GM12878 (cell line): Measurements from ENCODE around the gene DEK. TPM values are rescaled to one million over a fixed set of nuclear protein-coding genes. Genes with fewer than 3 reads are reported as not detected.
"Not testable (repeated sequence)": the region's sequence is repeated elsewhere in the genome, so short reads cannot be mapped to it uniquely, and the experiment has no call there.

Experiments
- ATAC-seq: fragments of 200-7000 bp; cut with Tn5 transposase; 3 replicates; pipeline ENCODE4 v1.9.1; 2020; ENCODE audit warnings: mild to moderate bottlenecking, moderate library complexity
- BruUV-seq: library from RNA; stranded (reverse); fragments of 400-500 nt; replicated peaks from 2 replicates; lab custom pipeline; 2021; lab: Mats Ljungman, UMichigan
- CTCF ChIA-PET: fragments of 300-600 bp; sonication (Branson Sonifier 250); formaldehyde crosslinking; extraction: SDS; loops from one replicate; lab custom pipeline; 2021; ENCODE audit warnings: inconsistent platforms; lab: Yijun Ruan, JAX
- POLR2A ChIA-PET: fragments of 350-600 bp; formaldehyde crosslinking; extraction: SDS; loops from one replicate; lab custom pipeline; 2021; ENCODE audit warnings: inconsistent platforms; lab: Charles Lee
- RAD21 ChIA-PET: fragments of 300-600 bp; sonication (Branson Sonifier 250); formaldehyde crosslinking; loops from one replicate; lab custom pipeline; 2023; ENCODE audit warnings: antibody characterized with exemption; ENCODE audit not compliant: unreplicated experiment; lab: Charles Lee
- SMC1A ChIA-PET: fragments of 300-600 bp; sonication (Branson Sonifier 250); formaldehyde crosslinking; loops from one replicate; lab custom pipeline; 2023; ENCODE audit not compliant: unreplicated experiment, uncharacterized antibody; lab: Charles Lee
- DNase-seq: peaks from one replicate; pipeline ENCODE4 v3.0.0-alpha.2; 2011; ENCODE audit warnings: low read depth, low spot score
- FAIRE-seq: peaks from 3 replicates; lab custom pipeline; 2011; peaks lifted over from hg19 to GRCh38; lab: Jason Lieb, UNC
- H2AFZ ChIP-seq: 2 replicates; pipeline ENCODE4 v1.6.0; 2011; ENCODE audit warnings: low read depth, low read length, control low read depth; ENCODE audit not compliant: control insufficient read depth
- H3K27ac ChIP-seq: 2 replicates; pipeline ENCODE4 v1.5.1; 2011; ENCODE audit warnings: control low read depth; ENCODE audit not compliant: control insufficient read depth, insufficient read depth
- H3K27me3 ChIP-seq, 2 experiments: replicated peaks in 1 of 2; 2 replicates each; pipeline versions ENCODE4 v1.6.0 to v1.6.1; 2011; ENCODE audit warnings: low read length in 1 of 2; ENCODE audit not compliant: control insufficient read depth in 2 of 2, insufficient read depth in 2 of 2
- H3K36me3 ChIP-seq, 2 experiments: 2 replicates each; pipeline ENCODE4 v1.5.1; 2011; ENCODE audit warnings: low read length in 1 of 2; ENCODE audit not compliant: control insufficient read depth in 2 of 2, insufficient read depth in 2 of 2
- H3K4me1 ChIP-seq: 2 replicates; pipeline ENCODE4 v1.6.1; 2011; ENCODE audit warnings: mild to moderate bottlenecking, low read length, moderate library complexity, mixed read lengths; ENCODE audit not compliant: control insufficient read depth, insufficient read depth
- H3K4me2 ChIP-seq: 2 replicates; pipeline ENCODE4 v1.6.0; 2011; ENCODE audit warnings: control low read depth; ENCODE audit not compliant: control insufficient read depth, insufficient read depth
- H3K4me3 ChIP-seq: fragments of 200-600 bp; sonication (generic); 2 replicates; pipeline ENCODE4 v1.5.1; 2016
- H3K79me2 ChIP-seq: 2 replicates; pipeline ENCODE4 v1.6.0; 2011; ENCODE audit warnings: low read length; ENCODE audit not compliant: control insufficient read depth, insufficient read depth
- H3K9ac ChIP-seq: 2 replicates; pipeline ENCODE4 v1.8.0; 2011; ENCODE audit warnings: low read length, control low read depth, mixed read lengths; ENCODE audit not compliant: control insufficient read depth, insufficient read depth
- H3K9me3 ChIP-seq: replicated peaks from 3 replicates; pipeline ENCODE4 v1.5.1; 2011; ENCODE audit warnings: mild to moderate bottlenecking, low read length; ENCODE audit not compliant: control insufficient read depth, insufficient read depth
- H4K20me1 ChIP-seq: 2 replicates; pipeline ENCODE4 v1.6.0; 2011; ENCODE audit not compliant: control insufficient read depth, insufficient read depth
- ATF7 ChIP-seq: fragments of 450-650 bp; IDR thresholded peaks from 2 replicates; pipeline ENCODE4 v1.6.1; 2016; ENCODE audit warnings: low read depth, mild to moderate bottlenecking
- CBFB ChIP-seq: IDR thresholded peaks from 2 replicates; pipeline ENCODE4 v1.6.1; 2016; ENCODE audit warnings: antibody characterized with exemption, low read depth
- CREB1 ChIP-seq: IDR thresholded peaks from 2 replicates; pipeline ENCODE4 v1.6.1; 2012; ENCODE audit warnings: low read depth, mild to moderate bottlenecking, inconsistent platforms
- FOS ChIP-seq: IDR thresholded peaks from 3 replicates; pipeline ENCODE4 v1.6.1; 2011; ENCODE audit warnings: borderline replicate concordance; ENCODE audit not compliant: insufficient read length; ENCODE audit errors: extremely low read depth
- MXI1 ChIP-seq: fragments of 150-350 bp; IDR thresholded peaks from 2 replicates; pipeline ENCODE4 v1.6.1; 2011; ENCODE audit warnings: low read depth, mild to moderate bottlenecking, inconsistent platforms, low read length, improper control_type of control experiment
- NBN ChIP-seq: fragments of 450-650 bp; IDR thresholded peaks from 2 replicates; pipeline ENCODE4 v1.6.1; 2016
- SMAD1 ChIP-seq: fragments of 450-650 bp; IDR thresholded peaks from 2 replicates; pipeline ENCODE4 v1.6.1; 2018; ENCODE audit warnings: mild to moderate bottlenecking, low read depth; ENCODE audit not compliant: partially characterized antibody
- SPI1 ChIP-seq: IDR thresholded peaks from 2 replicates; pipeline ENCODE4 v1.6.1; 2011; ENCODE audit warnings: low read depth, mild to moderate bottlenecking, low read length, moderate library complexity, borderline replicate concordance; ENCODE audit not compliant: insufficient read depth
- SUPT20H ChIP-seq: IDR thresholded peaks from 2 replicates; pipeline ENCODE4 v1.6.1; 2011; ENCODE audit warnings: low read depth, mild to moderate bottlenecking, low read length, moderate library complexity, borderline replicate concordance; ENCODE audit not compliant: control insufficient read depth
- TAF1 ChIP-seq: IDR thresholded peaks from 2 replicates; pipeline ENCODE4 v1.6.1; 2011; ENCODE audit warnings: mild to moderate bottlenecking, low read depth, low read length, borderline replicate concordance
- ZNF274 ChIP-seq: IDR thresholded peaks from one replicate; pipeline ENCODE4 v1.8.0; 2011; ENCODE audit not compliant: insufficient read length, insufficient read depth
- WGBS: methylation state at CpG from one replicate; pipeline ENCODE4 v1.1.6; 2016; ENCODE audit warnings: low lambda C conversion rate; ENCODE audit not compliant: insufficient replicate concordance, insufficient coverage; ENCODE audit errors: missing lambda C conversion rate; 5-methylcytosine and 5-hydroxymethylcytosine counted together
- in situ Hi-C: fragments of 300-500 bp; cut with MboI; formaldehyde crosslinking; loops from 9 replicates; pipeline ENCODE4 v1.14.3; 2018; ENCODE audit warnings: mixed read lengths
- intact Hi-C: fragments of 100-400 bp; cut with micrococcal nuclease; formaldehyde crosslinking; loops from one replicate; pipeline ENCODE4 v1.14.2; 2022; ENCODE audit not compliant: unreplicated experiment
- polyA plus RNA-seq, 11 experiments: library from polyadenylated mRNA; depleted of rRNA in 4 of 11; unstranded in 6 of 11; stranded (reverse) in 5 of 11; fragments of >200 nt; fragmentation: Nextera tagmentation in 4 of 11; fragmentation: Illumina TruSeq in 1 of 11; extraction: Ambion mirVana in 4 of 11; extraction: Trizol in 1 of 11; gene quantifications; 1 replicate in 1 of 11; 2 replicates in 10 of 11; pipeline versions ENCODE4 v1.2.1 to v1.2.3, GENCODE V29; 2011 to 2016; ENCODE audit warnings: inconsistent platforms in 2 of 11, missing spikeins in 2 of 11, low read depth in 1 of 11
- total RNA-seq, 4 experiments: library from RNA; depleted of rRNA in 3 of 4; stranded (reverse); fragments of >200 nt in 3 of 4; fragmentation: Illumina TruSeq in 1 of 4; extraction: Trizol in 1 of 4; gene quantifications; 2 replicates each; pipeline versions ENCODE4 v1.2.1 to v1.2.3, GENCODE V29; 2013 to 2021
- TF ChIP-seq, protein P1 (sequence below): fragments of 450-650 bp; conservative IDR thresholded peaks from 2 replicates; pipeline ENCODE4 v1.6.1; 2017; ENCODE audit warnings: mild to moderate bottlenecking, moderate library complexity
- TF ChIP-seq, protein P2 (sequence below): fragments of 450-650 bp; IDR thresholded peaks from 2 replicates; pipeline ENCODE4 v1.6.1; 2014; ENCODE audit warnings: mild to moderate bottlenecking

DEK gene
- total and polyA plus RNA-seq, 10 of the 15 experiments (the other 5 are each of a cell fraction or from before 2014, with no cell fraction given), result 111 to 346 (median 196) TPM

DNA sequence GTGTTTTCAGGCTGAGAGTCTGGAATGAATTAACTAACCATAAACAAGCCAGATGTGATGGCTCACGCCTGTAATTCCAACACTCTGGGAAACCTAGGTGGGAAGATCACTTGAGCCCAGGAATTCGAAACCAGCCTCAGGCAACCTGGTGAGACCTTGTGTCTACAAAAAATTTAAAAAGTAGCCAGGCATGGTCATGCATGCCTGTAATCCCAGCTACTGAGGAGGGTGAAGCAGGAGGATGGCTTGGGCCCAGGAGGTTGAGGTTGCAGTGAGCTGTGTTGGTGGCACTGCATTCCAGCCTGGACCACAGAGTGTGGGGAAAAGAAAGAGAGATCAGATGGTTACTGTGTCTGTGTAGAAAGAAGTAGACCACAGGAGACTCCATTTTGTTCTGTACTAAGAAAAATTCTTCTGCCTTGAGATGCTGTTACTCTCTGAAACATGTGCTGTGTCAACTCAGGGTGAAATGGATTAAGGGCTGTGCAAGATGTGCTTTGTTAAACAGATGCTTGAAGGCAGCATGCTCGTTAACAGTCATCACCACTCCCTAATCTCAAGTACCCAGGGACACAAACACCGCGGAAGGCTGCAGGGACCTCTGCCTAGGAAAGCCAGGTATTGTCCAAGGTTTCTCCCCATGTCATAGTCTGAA, 37.8 kb downstream of the DEK start:
- H3K9ac ChIP-seq, POLR2A ChIA-PET, SMC1A ChIA-PET, ATAC-seq, H2AFZ ChIP-seq, FAIRE-seq, H3K4me2 ChIP-seq, H3K79me2 ChIP-seq, DNase-seq, in situ Hi-C loops, intact Hi-C loops, RAD21 ChIA-PET, H3K9me3 ChIP-seq, H3K4me1 ChIP-seq, H3K27me3 ChIP-seq, BruUV-seq, H3K4me3 ChIP-seq, H3K27ac ChIP-seq, H4K20me1 ChIP-seq: not testable (repeated sequence)
- WGBS, result 89% methylated on average over 5 of the region's 5 CpGs
- H3K36me3 ChIP-seq, result peaks cover 8 to 12% of the 10 kb centered on the region in 2 experiments
- CTCF ChIA-PET, result interaction anchor here (1.5 kb wide), 1 partner anchor 28 kb away, joined by 3 read pairs; no protein-coding TSS in a partner anchor

DNA sequence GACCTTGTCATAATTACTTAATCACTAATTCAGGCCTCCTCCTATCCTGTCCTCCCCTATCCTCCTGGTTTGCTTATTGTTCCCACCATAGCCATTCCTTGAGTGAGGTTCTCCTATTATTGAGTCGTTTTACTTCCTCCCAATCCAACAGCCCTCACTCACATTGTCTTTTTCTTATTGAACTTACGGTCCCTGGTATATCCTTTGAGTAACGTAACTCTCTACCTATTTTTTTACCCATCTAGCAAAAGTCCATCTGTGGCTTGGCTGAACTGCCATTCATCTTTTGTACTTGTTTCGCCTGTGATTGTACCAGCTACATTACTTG, 43.1 kb downstream of the DEK start:
- ChIA-PET POLR2A (interaction anchor here (1.5 kb wide), 1 partner anchor 38 kb away, joined by 3 read pairs; no protein-coding TSS in a partner anchor), SMC1A (no interaction called here), CTCF (interaction anchor here (0.6 kb wide), 1 partner anchor 29 kb away, joined by 3 read pairs; no protein-coding TSS in a partner anchor), RAD21 (no interaction called here)
- H3K4me2 ChIP-seq, result no peak overlapping the region
- ATAC-seq (no peak), DNase-seq (no peak), FAIRE-seq (no peak)
- H4K20me1 ChIP-seq, result no peaks in the 10 kb centered on the region
- H3K9ac ChIP-seq, result no peak overlapping the region
- intact Hi-C loops (no loop called here), in situ Hi-C loops (no loop called here)
- no peak overlapping the region for H3K4me3 ChIP-seq
- H2AFZ ChIP-seq, result no peak overlapping the region
- 97% methylated on average over 4 of the region's 4 CpGs for WGBS
- no peak overlapping the region for H3K27ac ChIP-seq
- no TSS peak for BruUV-seq
- H3K79me2 ChIP-seq, result no peaks in the 10 kb centered on the region
- no peaks in the 10 kb centered on the region for H3K27me3 ChIP-seq
- peaks cover 0 to 19% of the 10 kb centered on the region in 2 experiments; a peak in 2 of 4 replicates for H3K36me3 ChIP-seq
- H3K4me1 ChIP-seq, result peaks cover 8% of the 10 kb centered on the region
- no peaks in the 10 kb centered on the region; the same call in 2 of the 3 replicates for H3K9me3 ChIP-seq
- TF ChIP-seq SPI1, result no peak
- TF ChIP-seq ZNF274, result no peak
- TF ChIP-seq, protein P1, sequence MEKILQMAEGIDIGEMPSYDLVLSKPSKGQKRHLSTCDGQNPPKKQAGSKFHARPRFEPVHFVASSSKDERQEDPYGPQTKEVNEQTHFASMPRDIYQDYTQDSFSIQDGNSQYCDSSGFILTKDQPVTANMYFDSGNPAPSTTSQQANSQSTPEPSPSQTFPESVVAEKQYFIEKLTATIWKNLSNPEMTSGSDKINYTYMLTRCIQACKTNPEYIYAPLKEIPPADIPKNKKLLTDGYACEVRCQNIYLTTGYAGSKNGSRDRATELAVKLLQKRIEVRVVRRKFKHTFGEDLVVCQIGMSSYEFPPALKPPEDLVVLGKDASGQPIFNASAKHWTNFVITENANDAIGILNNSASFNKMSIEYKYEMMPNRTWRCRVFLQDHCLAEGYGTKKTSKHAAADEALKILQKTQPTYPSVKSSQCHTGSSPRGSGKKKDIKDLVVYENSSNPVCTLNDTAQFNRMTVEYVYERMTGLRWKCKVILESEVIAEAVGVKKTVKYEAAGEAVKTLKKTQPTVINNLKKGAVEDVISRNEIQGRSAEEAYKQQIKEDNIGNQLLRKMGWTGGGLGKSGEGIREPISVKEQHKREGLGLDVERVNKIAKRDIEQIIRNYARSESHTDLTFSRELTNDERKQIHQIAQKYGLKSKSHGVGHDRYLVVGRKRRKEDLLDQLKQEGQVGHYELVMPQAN, result no peak
- no peak for TF ChIP-seq SMAD1
- TF ChIP-seq ATF7, result no peak
- TF ChIP-seq SUPT20H, result no peak
- no peak for TF ChIP-seq TAF1
- no peak for TF ChIP-seq FOS
- TF ChIP-seq CREB1, result no peak
- TF ChIP-seq CBFB, result no peak
- TF ChIP-seq MXI1, result no peak
- TF ChIP-seq, protein P2, sequence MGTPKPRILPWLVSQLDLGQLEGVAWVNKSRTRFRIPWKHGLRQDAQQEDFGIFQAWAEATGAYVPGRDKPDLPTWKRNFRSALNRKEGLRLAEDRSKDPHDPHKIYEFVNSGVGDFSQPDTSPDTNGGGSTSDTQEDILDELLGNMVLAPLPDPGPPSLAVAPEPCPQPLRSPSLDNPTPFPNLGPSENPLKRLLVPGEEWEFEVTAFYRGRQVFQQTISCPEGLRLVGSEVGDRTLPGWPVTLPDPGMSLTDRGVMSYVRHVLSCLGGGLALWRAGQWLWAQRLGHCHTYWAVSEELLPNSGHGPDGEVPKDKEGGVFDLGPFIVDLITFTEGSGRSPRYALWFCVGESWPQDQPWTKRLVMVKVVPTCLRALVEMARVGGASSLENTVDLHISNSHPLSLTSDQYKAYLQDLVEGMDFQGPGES, result no peak
- no peak for TF ChIP-seq NBN
